ENCODE measurements around the gene LRRC31. TPM values are rescaled to one million over a fixed set of nuclear protein-coding genes. Genes with fewer than 3 reads are reported as not detected.

Gene LRRC31
- total and polyA plus RNA-seq, 2 of the 8 experiments (the other 6 are each of a cell fraction or from before 2014, with no cell fraction given), result not detected

- TF ChIP-seq SP1 (IDR thresholded peaks at IDR 0.05; ENCODE audit: low read depth, low read length) (no peak), PHF8 (conservative IDR thresholded peaks at IDR 0.05; ENCODE audit: low read depth, low read length) (no peak)
These were observed 47.2 kb downstream of the LRRC31 start (continued) for GRCh38 chr3:169822540-169822939.
